T-helper 2 cell treated with Interferon-gamma antibody and Interleukin-4, amounts not matched to agents 5 μg/mL and 100 μg/mL, for 36 hours (primary cell): Measurements from ENCODE around the gene COX5B.
"Not testable (repeated sequence)": the region's sequence is repeated elsewhere in the genome, so short reads cannot be mapped to it uniquely, and the experiment has no call there.

Source experiments
- DNase-seq: peaks from one replicate; pipeline ENCODE4 v3.0.0; 2021; ENCODE audit warnings: low spot score
- H3K27ac Mint-ChIP-seq: one replicate; pipeline ENCODE4 v1.8.0; 2021; ENCODE audit warnings: mild to moderate bottlenecking, mixed read lengths
- H3K27me3 Mint-ChIP-seq: one replicate; pipeline ENCODE4 v1.8.0; 2021; ENCODE audit warnings: low read depth, mixed read lengths
- H3K36me3 Mint-ChIP-seq: one replicate; pipeline ENCODE4 v1.8.0; 2021; ENCODE audit warnings: low read depth, mixed read lengths
- H3K4me1 Mint-ChIP-seq: one replicate; pipeline ENCODE4 v1.8.0; 2021; ENCODE audit warnings: low read depth, mixed read lengths
- H3K4me3 Mint-ChIP-seq: one replicate; pipeline ENCODE4 v1.8.0; 2022; ENCODE audit warnings: mild to moderate bottlenecking, moderate library complexity, mixed read lengths
- H3K9me3 Mint-ChIP-seq: one replicate; pipeline ENCODE4 v1.8.0; 2021; ENCODE audit warnings: mixed read lengths

The COX5B gene

GRCh38 chr2:97645695-97646629 is at the start of gene COX5B:
TSS of gene COX5B (plus strand) at chr2:97646062. CDS start at chr2:97646087, 25 bp downstream.
- Mint-ChIP-seq H3K4me1 (peaks cover 13% of the 10 kb centered on the region), H3K27me3 (peaks cover 4% of the 10 kb centered on the region), H3K36me3 (peaks cover 30% of the 10 kb centered on the region), H3K4me3 (peak within 1 kb of the TSS; percentile 93), H3K27ac (peak within 1 kb of the TSS; percentile 86), H3K9me3 (no peaks in the 10 kb centered on the region)
- peak; percentile 99 for DNase-seq

GRCh38 chr2:97596180-97596579 is 49.7 kb upstream of the COX5B start:
- not testable (repeated sequence) for H3K9me3 Mint-ChIP-seq, DNase-seq, H3K36me3 Mint-ChIP-seq, H3K4me3 Mint-ChIP-seq, H3K27ac Mint-ChIP-seq, H3K4me1 Mint-ChIP-seq
- H3K27me3 Mint-ChIP-seq: peaks cover 32% of the 10 kb centered on the region

- not testable (repeated sequence) for H3K9me3 Mint-ChIP-seq, H3K4me1 Mint-ChIP-seq, H3K4me3 Mint-ChIP-seq, DNase-seq, H3K27ac Mint-ChIP-seq, H3K36me3 Mint-ChIP-seq
- H3K27me3 Mint-ChIP-seq: peaks cover 23% of the 10 kb centered on the region
Measured at GRCh38 chr2:97601537-97601936, 44.3 kb upstream of the COX5B start.

- H3K4me3 Mint-ChIP-seq, H3K27ac Mint-ChIP-seq, DNase-seq: not testable (repeated sequence)
Measured at GRCh38 chr2:97605109-97605508, 40.8 kb upstream of the COX5B start.

GRCh38 chr2:97605524-97606339 is 40.1 kb upstream of the COX5B start:
- not testable (repeated sequence) for H3K4me3 Mint-ChIP-seq, H3K36me3 Mint-ChIP-seq, H3K9me3 Mint-ChIP-seq, H3K27ac Mint-ChIP-seq, DNase-seq, H3K27me3 Mint-ChIP-seq, H3K4me1 Mint-ChIP-seq

More at GRCh38 chr2:97605109-97605508, 40.8 kb upstream of the COX5B start:
- H3K27me3 Mint-ChIP-seq, H3K9me3 Mint-ChIP-seq, H3K4me1 Mint-ChIP-seq, H3K36me3 Mint-ChIP-seq: not testable (repeated sequence)

GRCh38 chr2:97608745-97609144 is 37.1 kb upstream of the COX5B start:
- H3K36me3 Mint-ChIP-seq, H3K27ac Mint-ChIP-seq, H3K4me1 Mint-ChIP-seq, H3K9me3 Mint-ChIP-seq, H3K27me3 Mint-ChIP-seq, DNase-seq, H3K4me3 Mint-ChIP-seq: not testable (repeated sequence)

GRCh38 chr2:97611895-97612294 is 34.0 kb upstream of the COX5B start:
- not testable (repeated sequence) for H3K27ac Mint-ChIP-seq, H3K4me3 Mint-ChIP-seq, H3K36me3 Mint-ChIP-seq, DNase-seq, H3K4me1 Mint-ChIP-seq, H3K9me3 Mint-ChIP-seq, H3K27me3 Mint-ChIP-seq

GRCh38 chr2:97615746-97616145 is 30.1 kb upstream of the COX5B start:
- H3K4me1 Mint-ChIP-seq, H3K27ac Mint-ChIP-seq, DNase-seq, H3K36me3 Mint-ChIP-seq, H3K27me3 Mint-ChIP-seq, H3K4me3 Mint-ChIP-seq, H3K9me3 Mint-ChIP-seq: not testable (repeated sequence)

GRCh38 chr2:97617911-97618310 is 28.0 kb upstream of the COX5B start:
- DNase-seq: no peak
- H3K27me3 Mint-ChIP-seq: no peaks in the 10 kb centered on the region
- no peak overlapping the region for H3K4me3 Mint-ChIP-seq
- H3K9me3 Mint-ChIP-seq: no peaks in the 10 kb centered on the region
- H3K27ac Mint-ChIP-seq: no peak overlapping the region
- H3K4me1 Mint-ChIP-seq: no peaks in the 10 kb centered on the region
- H3K36me3 Mint-ChIP-seq: no peaks in the 10 kb centered on the region

- H3K9me3 Mint-ChIP-seq, H3K4me1 Mint-ChIP-seq, H3K4me3 Mint-ChIP-seq, H3K27me3 Mint-ChIP-seq, H3K36me3 Mint-ChIP-seq, H3K27ac Mint-ChIP-seq: not testable (repeated sequence)
- DNase-seq: peak; percentile 18
Measured at GRCh38 chr2:97618939-97619827, 26.7 kb upstream of the COX5B start.

GRCh38 chr2:97620492-97620891 is 25.4 kb upstream of the COX5B start:
- H3K4me3 Mint-ChIP-seq, DNase-seq, H3K27me3 Mint-ChIP-seq, H3K4me1 Mint-ChIP-seq, H3K36me3 Mint-ChIP-seq, H3K9me3 Mint-ChIP-seq, H3K27ac Mint-ChIP-seq: not testable (repeated sequence)

- not testable (repeated sequence) for H3K27ac Mint-ChIP-seq, H3K4me3 Mint-ChIP-seq, H3K4me1 Mint-ChIP-seq, DNase-seq, H3K27me3 Mint-ChIP-seq, H3K36me3 Mint-ChIP-seq, H3K9me3 Mint-ChIP-seq
Measured at GRCh38 chr2:97622976-97623375, 22.9 kb upstream of the COX5B start.

GRCh38 chr2:97625354-97626048 is 20.4 kb upstream of the COX5B start:
- not testable (repeated sequence) for H3K9me3 Mint-ChIP-seq, H3K4me1 Mint-ChIP-seq, H3K27ac Mint-ChIP-seq, H3K36me3 Mint-ChIP-seq, DNase-seq, H3K27me3 Mint-ChIP-seq, H3K4me3 Mint-ChIP-seq
